Measurements from ENCODE around the gene ZNF276. TPM values are rescaled to one million over a fixed set of nuclear protein-coding genes. Genes with fewer than 3 reads are reported as not detected.

Gene ZNF276
- total and polyA plus RNA-seq, 9 donors: 7.1 to 39.9 (median 25.5) TPM

DNA sequence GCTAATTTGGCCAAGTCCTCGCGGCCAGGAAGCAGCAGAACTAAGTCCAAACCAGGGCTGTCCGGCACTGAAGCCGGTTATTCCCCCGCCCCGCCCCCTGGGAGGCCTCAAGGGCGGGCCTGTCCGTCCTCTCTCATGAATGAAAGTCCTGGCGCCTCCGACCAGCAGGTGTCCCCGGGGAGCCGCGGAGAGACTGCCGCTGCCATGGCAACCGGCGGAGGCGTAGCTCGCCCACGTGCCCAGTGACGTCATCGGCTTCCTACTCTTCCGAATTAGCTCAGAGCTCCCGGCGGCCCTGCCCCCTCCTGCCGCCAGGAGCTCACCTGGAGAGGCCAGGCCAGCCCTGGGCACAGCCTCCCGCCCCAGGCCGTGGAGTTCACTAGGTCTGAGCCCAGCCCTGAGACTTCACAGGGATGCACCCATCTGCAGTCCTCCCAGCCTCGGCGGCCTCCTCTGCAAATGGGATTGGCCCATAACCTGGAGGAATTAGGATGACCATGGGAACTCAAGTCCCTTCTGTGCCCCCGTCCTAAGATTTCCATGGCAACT is 21.2 kb upstream of the ZNF276 start:
- intact Hi-C loops (cut with DNase I): loop anchor here in 3 of 4 donors (10.0 kb wide), 2 partner anchors 95 to 155 kb away; no protein-coding TSS in a partner anchor
- H3K36me3 ChIP-seq: no peaks in the 10 kb centered on the region
- H3K9me3 ChIP-seq: no peaks in the 10 kb centered on the region
- peaks cover 11% of the 10 kb centered on the region for H3K4me1 ChIP-seq (ENCODE audit: insufficient read depth)
- TF ChIP-seq POLR2A (IDR thresholded peaks at IDR 0.05): peak; percentile 49
- peak; percentile 51 for TF ChIP-seq EP300 (IDR thresholded peaks at IDR 0.05)
- TF ChIP-seq, protein P1, sequence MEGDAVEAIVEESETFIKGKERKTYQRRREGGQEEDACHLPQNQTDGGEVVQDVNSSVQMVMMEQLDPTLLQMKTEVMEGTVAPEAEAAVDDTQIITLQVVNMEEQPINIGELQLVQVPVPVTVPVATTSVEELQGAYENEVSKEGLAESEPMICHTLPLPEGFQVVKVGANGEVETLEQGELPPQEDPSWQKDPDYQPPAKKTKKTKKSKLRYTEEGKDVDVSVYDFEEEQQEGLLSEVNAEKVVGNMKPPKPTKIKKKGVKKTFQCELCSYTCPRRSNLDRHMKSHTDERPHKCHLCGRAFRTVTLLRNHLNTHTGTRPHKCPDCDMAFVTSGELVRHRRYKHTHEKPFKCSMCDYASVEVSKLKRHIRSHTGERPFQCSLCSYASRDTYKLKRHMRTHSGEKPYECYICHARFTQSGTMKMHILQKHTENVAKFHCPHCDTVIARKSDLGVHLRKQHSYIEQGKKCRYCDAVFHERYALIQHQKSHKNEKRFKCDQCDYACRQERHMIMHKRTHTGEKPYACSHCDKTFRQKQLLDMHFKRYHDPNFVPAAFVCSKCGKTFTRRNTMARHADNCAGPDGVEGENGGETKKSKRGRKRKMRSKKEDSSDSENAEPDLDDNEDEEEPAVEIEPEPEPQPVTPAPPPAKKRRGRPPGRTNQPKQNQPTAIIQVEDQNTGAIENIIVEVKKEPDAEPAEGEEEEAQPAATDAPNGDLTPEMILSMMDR (IDR thresholded peaks at IDR 0.05): peak; percentile 90 to 98 (median 91)
- peak overlapping the region; percentile 58 to 66 for H3K27ac ChIP-seq
- DNase-seq: peak; percentile 99 to 100 (median 100)
- H3K4me3 ChIP-seq: peak overlapping the region; percentile 55
- WGBS, 3 donors: 0 to 1% (median 1%) methylated on average over 23 to 30 of the region's 30 CpGs
- no peaks in the 10 kb centered on the region for H3K27me3 ChIP-seq

GRCh38 chr16:89700649-89701424 is 20.5 kb upstream of the ZNF276 start:
- peaks cover 11% of the 10 kb centered on the region for H3K4me1 ChIP-seq (ENCODE audit: insufficient read depth)
- H3K9me3 ChIP-seq: no peaks in the 10 kb centered on the region
- H3K27ac ChIP-seq: peak overlapping the region; percentile 65 to 66
- no peaks in the 10 kb centered on the region for H3K27me3 ChIP-seq
- peak overlapping the region; percentile 55 for H3K4me3 ChIP-seq
- 1 to 2% (median 1%) methylated on average over 67 to 78 of the region's 78 CpGs for WGBS, 3 donors
- TF ChIP-seq, protein P1 (IDR thresholded peaks at IDR 0.05): peak in 1 of 3 donors; percentile 11
- no peak for TF ChIP-seq EP300 (IDR thresholded peaks at IDR 0.05)
- DNase-seq: peak in 4 of 5 donors; percentile 58 to 67 (median 64)
- intact Hi-C loops (cut with DNase I): loop anchor here in 3 of 4 donors (10.0 kb wide), 2 partner anchors 94 to 154 kb away; no protein-coding TSS in a partner anchor
- H3K36me3 ChIP-seq: no peaks in the 10 kb centered on the region

DNA sequence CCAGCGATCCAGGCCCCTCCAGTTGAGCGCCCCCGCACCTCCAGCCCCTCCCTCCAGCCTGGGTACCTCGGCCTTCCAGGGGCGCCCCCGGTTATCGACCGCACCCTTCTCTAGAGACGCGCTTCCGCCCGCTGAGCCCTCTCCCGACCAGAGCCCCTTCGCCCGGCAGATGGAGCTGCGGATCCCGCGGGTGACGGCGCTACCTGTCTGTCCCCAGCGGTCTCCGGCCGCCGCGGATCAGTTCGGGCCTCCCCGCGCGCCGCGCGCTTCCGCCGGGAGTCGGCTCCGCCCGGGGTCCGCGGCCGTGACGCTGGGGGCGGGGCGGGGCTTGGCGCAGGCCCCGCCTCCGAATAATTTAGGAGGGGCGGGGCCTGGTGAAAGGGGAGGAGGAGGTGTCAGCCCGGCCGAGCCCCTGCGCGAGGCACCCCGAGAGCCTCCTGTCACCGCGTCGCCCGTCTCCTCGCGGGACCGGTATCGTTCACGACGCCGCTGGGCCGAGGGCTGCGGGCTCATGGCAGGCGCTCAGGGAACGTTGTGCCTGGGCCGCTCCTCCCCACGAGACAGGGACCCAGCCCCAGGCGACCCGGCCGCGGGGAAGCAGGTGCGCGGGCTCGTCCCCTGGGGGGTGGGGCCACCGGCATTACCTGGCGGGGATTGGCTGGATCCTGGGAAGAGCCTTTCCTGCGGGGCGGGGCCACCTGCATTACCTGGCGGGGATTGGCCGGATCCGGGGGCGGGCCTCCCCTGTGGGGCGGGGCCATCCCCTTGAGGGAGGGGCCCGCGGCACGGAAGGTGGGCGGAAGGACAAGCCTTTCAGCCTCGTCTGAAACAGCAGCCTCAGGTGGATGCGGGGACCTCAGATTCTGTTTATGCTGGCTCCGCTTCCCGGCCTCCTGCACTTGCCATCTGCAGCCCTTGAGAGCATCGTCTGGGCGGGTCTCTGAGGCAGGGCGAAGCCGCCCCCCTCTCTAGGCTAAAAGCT is 19.6 kb upstream of the ZNF276 start, which contains the start of gene SPATA2L:
Gene SPATA2L (minus strand): TSS at position 281 of the 982 bp plus-strand sequence. CDS start 473 bp downstream, outside the sequence.
- peak within 1 kb of the TSS; percentile 65 to 66 for H3K27ac ChIP-seq
- TF ChIP-seq POLR2A (IDR thresholded peaks at IDR 0.05) (peak; percentile 96), EP300 (IDR thresholded peaks at IDR 0.05) (no peak)
- TF ChIP-seq, protein P1 (IDR thresholded peaks at IDR 0.05): peak in 1 of 3 donors; percentile 15
- no peaks in the 10 kb centered on the region for H3K9me3 ChIP-seq
- H3K4me1 ChIP-seq (ENCODE audit: insufficient read depth): peaks cover 12% of the 10 kb centered on the region
- DNase-seq: peak; percentile 91 to 93 (median 92)
- peak within 1 kb of the TSS; percentile 55 for H3K4me3 ChIP-seq
- no peaks in the 10 kb centered on the region for H3K36me3 ChIP-seq
- intact Hi-C loops (cut with DNase I): loop anchor here in 3 of 4 donors (10.0 kb wide), 2 partner anchors 93 to 153 kb away; no protein-coding TSS in a partner anchor
- no peaks in the 10 kb centered on the region for H3K27me3 ChIP-seq
- 1 to 2% (median 1%) methylated on average over 62 to 97 of the region's 97 CpGs for WGBS, 3 donors

All from ovary (tissue), 9 donors.